Upper lobe of left lung (tissue), 6 donors: ENCODE data around the gene HARBI1. TPM values are rescaled to one million over a fixed set of nuclear protein-coding genes. Genes with fewer than 3 reads are reported as not detected.

ENCODE experiments used
- ATAC-seq, 2 donors: fragments of 200-7000 bp; cut with Tn5 transposase; one replicate each; pipeline ENCODE4 v1.9.1; 2022; ENCODE audit warnings: mild to moderate bottlenecking in 2 of 2, moderate library complexity in 2 of 2; ENCODE audit not compliant: low FRiP score in 2 of 2
- DNase-seq, 2 donors: peaks; one replicate each; pipeline ENCODE4 v3.0.0-alpha.2; 2019 to 2020
- H3K27ac ChIP-seq, 4 donors: fragments of 200-600 bp; sonication (generic); one replicate each; pipeline ENCODE4 v1.5.1; 2016 to 2019
- H3K27me3 ChIP-seq, 4 donors: fragments of 200-600 bp; sonication (generic); one replicate each; pipeline ENCODE4 v1.5.1; 2017 to 2019
- H3K36me3 ChIP-seq, 4 donors: fragments of 200-600 bp; sonication (generic); one replicate each; pipeline ENCODE4 v1.5.1; 2016 to 2019
- H3K4me1 ChIP-seq, 4 donors: fragments of 200-600 bp; sonication (generic); one replicate each; pipeline ENCODE4 v1.5.1; 2018 to 2019
- H3K4me3 ChIP-seq, 4 donors: fragments of 200-600 bp; sonication (generic); one replicate each; pipeline ENCODE4 v1.5.1; 2017 to 2019; ENCODE audit warnings: mild to moderate bottlenecking in 2 of 4, moderate library complexity in 1 of 4
- H3K9me3 ChIP-seq, 4 donors: fragments of 200-600 bp; sonication (generic); one replicate each; pipeline ENCODE4 v1.5.1; 2018 to 2019
- EP300 ChIP-seq, 4 donors: sonication (generic); formaldehyde crosslinking; IDR thresholded peaks; one replicate each; pipeline ENCODE4 v1.5.1; 2017; ENCODE audit warnings: antibody characterized with exemption in 4 of 4, control low read depth in 2 of 4
- POLR2A ChIP-seq, 4 donors: fragments of 450-650 bp; IDR thresholded peaks; one replicate each; pipeline ENCODE4 v1.5.1; 2016 to 2017; ENCODE audit warnings: antibody characterized with exemption in 4 of 4, mild to moderate bottlenecking in 2 of 4
- POLR2AphosphoS5 ChIP-seq, 2 donors: sonication (generic); formaldehyde crosslinking; IDR thresholded peaks; one replicate each; pipeline ENCODE4 v1.5.1; 2017; ENCODE audit warnings: antibody characterized with exemption in 2 of 2
- WGBS, 2 donors: methylation state at CpG; one replicate each; pipeline ENCODE4 v1.1.5; 2017 to 2018; 5-methylcytosine and 5-hydroxymethylcytosine counted together
- total RNA-seq, 6 donors: library from RNA; depleted of rRNA in 4 of 6; stranded (reverse); fragments of >200 nt in 4 of 6; gene quantifications; one replicate each; pipeline versions ENCODE4 v1.1.0 to v1.2.1, GENCODE V29; 2016 to 2021
- TF ChIP-seq, protein P1 (sequence below), 6 experiments: fragments of 450-650 bp in 4 of 6; fragments of 200-600 bp in 2 of 6; sonication (generic) in 2 of 6; IDR thresholded peaks; one replicate each; pipeline ENCODE4 v1.5.1; 2016 to 2019; ENCODE audit warnings: antibody characterized with exemption in 6 of 6
- donor health status: DM: no; HTN: no; CAD: no; lungs with moderate emphysema.
- donor health status: DM: no; HTN: yes; CAD: no; lungs with severe emphysema.

HARBI1 gene
- total RNA-seq, 6 donors from 2014 or later, result 1.8 to 5.5 (median 3.3) TPM

- no peak for DNase-seq
- H3K27ac ChIP-seq, result no peak overlapping the region
- H3K9me3 ChIP-seq, result no peaks in the 10 kb centered on the region
- no peak overlapping the region for H3K4me3 ChIP-seq
- 85 to 89% methylated on average over 6 of the region's 6 CpGs for WGBS, 2 donors
- no peaks in the 10 kb centered on the region for H3K36me3 ChIP-seq
- no peak for ATAC-seq
- TF ChIP-seq POLR2A (IDR thresholded peaks at IDR 0.05) (no peak), POLR2AphosphoS5 (IDR thresholded peaks at IDR 0.05) (no peak), EP300 (IDR thresholded peaks at IDR 0.05) (no peak)
- TF ChIP-seq, protein P1, sequence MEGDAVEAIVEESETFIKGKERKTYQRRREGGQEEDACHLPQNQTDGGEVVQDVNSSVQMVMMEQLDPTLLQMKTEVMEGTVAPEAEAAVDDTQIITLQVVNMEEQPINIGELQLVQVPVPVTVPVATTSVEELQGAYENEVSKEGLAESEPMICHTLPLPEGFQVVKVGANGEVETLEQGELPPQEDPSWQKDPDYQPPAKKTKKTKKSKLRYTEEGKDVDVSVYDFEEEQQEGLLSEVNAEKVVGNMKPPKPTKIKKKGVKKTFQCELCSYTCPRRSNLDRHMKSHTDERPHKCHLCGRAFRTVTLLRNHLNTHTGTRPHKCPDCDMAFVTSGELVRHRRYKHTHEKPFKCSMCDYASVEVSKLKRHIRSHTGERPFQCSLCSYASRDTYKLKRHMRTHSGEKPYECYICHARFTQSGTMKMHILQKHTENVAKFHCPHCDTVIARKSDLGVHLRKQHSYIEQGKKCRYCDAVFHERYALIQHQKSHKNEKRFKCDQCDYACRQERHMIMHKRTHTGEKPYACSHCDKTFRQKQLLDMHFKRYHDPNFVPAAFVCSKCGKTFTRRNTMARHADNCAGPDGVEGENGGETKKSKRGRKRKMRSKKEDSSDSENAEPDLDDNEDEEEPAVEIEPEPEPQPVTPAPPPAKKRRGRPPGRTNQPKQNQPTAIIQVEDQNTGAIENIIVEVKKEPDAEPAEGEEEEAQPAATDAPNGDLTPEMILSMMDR (IDR thresholded peaks at IDR 0.05), result no peak
- H3K27me3 ChIP-seq, result no peaks in the 10 kb centered on the region
- peaks cover 6 to 12% (median 7%) of the 10 kb centered on the region in 4 donors for H3K4me1 ChIP-seq
These were observed 19.3 kb downstream of the HARBI1 start for GRCh38 chr11:46597609-46598219.

GRCh38 chr11:46597155-46597554, 19.9 kb downstream of the HARBI1 start:
- 100% methylated on average over 1 of the region's 1 CpG for WGBS, 2 donors
- TF ChIP-seq EP300 (IDR thresholded peaks at IDR 0.05) (no peak), POLR2AphosphoS5 (IDR thresholded peaks at IDR 0.05) (no peak), POLR2A (IDR thresholded peaks at IDR 0.05) (no peak)
- TF ChIP-seq, protein P1 (IDR thresholded peaks at IDR 0.05), result no peak
- DNase-seq, result no peak

DNA sequence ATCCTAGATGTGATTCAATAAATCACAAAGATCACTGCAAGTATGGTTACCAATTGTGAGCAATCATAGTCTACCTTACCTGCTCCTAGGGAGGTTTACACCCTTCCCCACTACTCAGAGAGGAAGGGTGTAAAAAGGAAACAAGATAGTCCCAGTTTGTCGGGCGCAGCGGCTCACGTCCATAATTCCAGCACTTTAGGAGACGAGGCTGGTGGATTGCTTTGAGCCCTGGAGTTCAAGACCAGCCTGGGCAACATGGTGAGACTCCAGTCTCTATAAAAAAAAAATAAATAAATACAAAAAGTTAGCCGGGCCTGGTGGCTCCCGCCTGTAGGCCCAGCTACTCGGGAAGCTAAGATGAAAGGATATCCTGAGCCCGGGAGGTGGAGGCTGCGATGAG, 22.2 kb downstream of the HARBI1 start:
- Histone ChIP-seq H3K27ac (peak overlapping the region in 2 of 4 donors; percentile 87 to 91), H3K4me3 (no peak overlapping the region), H3K36me3 (no peaks in the 10 kb centered on the region), H3K4me1 (peaks cover 24 to 41% (median 31%) of the 10 kb centered on the region in 4 donors), H3K27me3 (no peaks in the 10 kb centered on the region), H3K9me3 (no peaks in the 10 kb centered on the region)
- TF ChIP-seq POLR2AphosphoS5 (IDR thresholded peaks at IDR 0.05) (no peak), EP300 (IDR thresholded peaks at IDR 0.05) (no peak), POLR2A (IDR thresholded peaks at IDR 0.05) (no peak)
- TF ChIP-seq, protein P1 (IDR thresholded peaks at IDR 0.05), result no peak
- ATAC-seq, result no peak
- no peak for DNase-seq
- WGBS, 2 donors, result 90 to 94% methylated on average over 10 of the region's 10 CpGs

More at GRCh38 chr11:46597155-46597554, 19.9 kb downstream of the HARBI1 start:
- no peak overlapping the region for H3K27ac ChIP-seq
- no peak overlapping the region for H3K4me3 ChIP-seq
- H3K9me3 ChIP-seq, result no peaks in the 10 kb centered on the region
- H3K4me1 ChIP-seq, result peaks cover 12 to 18% (median 13%) of the 10 kb centered on the region in 4 donors
- no peaks in the 10 kb centered on the region for H3K27me3 ChIP-seq
- H3K36me3 ChIP-seq, result no peaks in the 10 kb centered on the region
- ATAC-seq, result no peak

DNA sequence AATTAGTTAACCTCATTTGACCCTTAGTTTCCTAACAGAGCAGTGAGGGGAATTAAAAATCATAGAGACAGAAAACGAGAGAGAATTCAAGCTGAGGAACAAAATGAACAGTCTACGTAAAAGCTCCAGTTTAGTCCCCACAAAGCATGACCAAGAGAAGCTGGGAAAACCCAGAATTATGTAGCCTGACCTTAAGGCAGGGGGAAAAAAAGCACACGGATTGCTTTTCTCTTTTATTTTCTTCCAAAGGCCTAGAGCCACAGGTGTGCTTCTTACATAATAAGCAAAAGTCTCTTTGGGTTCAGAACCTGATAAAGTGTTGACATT, 22.7 kb downstream of the HARBI1 start:
- no peak for TF ChIP-seq POLR2A (IDR thresholded peaks at IDR 0.05)
- TF ChIP-seq EP300 (IDR thresholded peaks at IDR 0.05), result no peak
- TF ChIP-seq, protein P1 (IDR thresholded peaks at IDR 0.05), result no peak
- no peak for TF ChIP-seq POLR2AphosphoS5 (IDR thresholded peaks at IDR 0.05)
- 36 to 39% methylated on average over 3 of the region's 3 CpGs for WGBS, 2 donors
- H3K27ac ChIP-seq, result peak overlapping the region; percentile 81 to 92 (median 89)
- no peak for DNase-seq
- peak overlapping the region in 3 of 4 donors; percentile 81 to 88 (median 82) for H3K4me3 ChIP-seq
- H3K9me3 ChIP-seq, result no peaks in the 10 kb centered on the region
- H3K27me3 ChIP-seq, result no peaks in the 10 kb centered on the region
- H3K4me1 ChIP-seq, result peaks cover 24 to 46% (median 33%) of the 10 kb centered on the region in 4 donors
- H3K36me3 ChIP-seq, result no peaks in the 10 kb centered on the region
- ATAC-seq, result no peak
